ENCODE data around the gene GPAM.

DNA sequence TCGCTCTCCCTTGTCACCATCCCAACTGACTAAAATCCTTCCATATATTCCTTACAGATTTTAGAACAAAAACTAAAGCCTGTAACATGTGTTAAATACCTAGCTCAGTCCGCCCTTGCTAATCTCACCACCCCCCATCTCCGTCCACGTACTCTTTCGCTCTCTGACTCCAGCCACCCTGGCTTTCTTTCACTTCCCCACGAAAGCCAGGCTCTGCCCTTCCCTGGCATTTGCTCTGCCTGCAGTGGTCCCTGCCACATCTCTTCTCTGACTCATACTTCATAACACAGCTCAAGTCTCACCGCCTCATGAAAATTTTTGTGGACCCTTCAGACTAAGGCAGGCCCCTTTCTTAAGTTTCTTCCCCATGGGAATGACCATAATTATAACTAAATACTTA lies 11.7 kb upstream of the GPAM start:
- TF ChIP-seq SP2 (IDR thresholded peaks at IDR 0.05; ENCODE audit: low read length) = no peak
- TF ChIP-seq, protein P1, sequence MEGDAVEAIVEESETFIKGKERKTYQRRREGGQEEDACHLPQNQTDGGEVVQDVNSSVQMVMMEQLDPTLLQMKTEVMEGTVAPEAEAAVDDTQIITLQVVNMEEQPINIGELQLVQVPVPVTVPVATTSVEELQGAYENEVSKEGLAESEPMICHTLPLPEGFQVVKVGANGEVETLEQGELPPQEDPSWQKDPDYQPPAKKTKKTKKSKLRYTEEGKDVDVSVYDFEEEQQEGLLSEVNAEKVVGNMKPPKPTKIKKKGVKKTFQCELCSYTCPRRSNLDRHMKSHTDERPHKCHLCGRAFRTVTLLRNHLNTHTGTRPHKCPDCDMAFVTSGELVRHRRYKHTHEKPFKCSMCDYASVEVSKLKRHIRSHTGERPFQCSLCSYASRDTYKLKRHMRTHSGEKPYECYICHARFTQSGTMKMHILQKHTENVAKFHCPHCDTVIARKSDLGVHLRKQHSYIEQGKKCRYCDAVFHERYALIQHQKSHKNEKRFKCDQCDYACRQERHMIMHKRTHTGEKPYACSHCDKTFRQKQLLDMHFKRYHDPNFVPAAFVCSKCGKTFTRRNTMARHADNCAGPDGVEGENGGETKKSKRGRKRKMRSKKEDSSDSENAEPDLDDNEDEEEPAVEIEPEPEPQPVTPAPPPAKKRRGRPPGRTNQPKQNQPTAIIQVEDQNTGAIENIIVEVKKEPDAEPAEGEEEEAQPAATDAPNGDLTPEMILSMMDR (IDR thresholded peaks at IDR 0.05; ENCODE audit: control extremely low read depth in 1 of 3, insufficient read depth in 1 of 3, low read depth in 1 of 3, low read length in 3 of 3) = no peak
- TF ChIP-seq POLR2AphosphoS5 (IDR thresholded peaks at IDR 0.05; ENCODE audit: low read depth, low read length) = no peak
- TF ChIP-seq TEAD4 (IDR thresholded peaks at IDR 0.05; ENCODE audit: low read depth, low read length) = no peak
- TF ChIP-seq, protein P2, sequence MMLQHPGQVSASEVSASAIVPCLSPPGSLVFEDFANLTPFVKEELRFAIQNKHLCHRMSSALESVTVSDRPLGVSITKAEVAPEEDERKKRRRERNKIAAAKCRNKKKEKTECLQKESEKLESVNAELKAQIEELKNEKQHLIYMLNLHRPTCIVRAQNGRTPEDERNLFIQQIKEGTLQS (IDR thresholded peaks at IDR 0.05; ENCODE audit: insufficient read depth, low read depth, low read length) = no peak
- TF ChIP-seq BCL11A (IDR thresholded peaks at IDR 0.05; ENCODE audit: low read depth in 2 of 2, low read length in 2 of 2) = no peak

Measured in H1 (cell line).